NCI-H2081 treated with DMSO at 0.1 percent for 48 hours (cell line): ENCODE data around the gene KCNH4.
"Not testable (repeated sequence)": the region's sequence is repeated elsewhere in the genome, so short reads cannot be mapped to it uniquely, and the experiment has no call there.

Source experiments
- DNase-seq: peaks from one replicate; lab custom pipeline; 2025; lab: John Stamatoyannopoulos, UW

KCNH4 gene

DNA sequence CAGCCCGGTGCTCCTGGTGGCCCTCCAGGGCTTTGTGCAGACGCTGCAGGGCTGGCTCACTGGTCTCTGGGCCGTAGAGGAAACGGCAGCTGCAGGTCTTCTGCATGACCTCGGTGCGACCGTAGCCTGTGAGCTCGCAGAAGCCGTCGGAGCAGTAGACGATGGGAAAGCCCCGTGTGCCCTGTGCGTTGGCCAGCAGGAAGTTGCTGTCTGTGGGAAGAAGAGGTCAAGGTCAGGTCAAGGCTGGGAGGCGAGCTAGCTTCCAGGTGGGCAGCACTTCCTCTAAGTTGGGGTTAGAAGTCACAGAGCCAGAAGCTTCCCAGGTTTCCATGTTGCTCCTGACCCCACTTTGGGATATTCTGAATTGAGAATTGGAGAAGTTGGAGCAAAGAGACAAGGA is 2.1 kb downstream of the KCNH4 start:
- DNase-seq, result no peak

DNA sequence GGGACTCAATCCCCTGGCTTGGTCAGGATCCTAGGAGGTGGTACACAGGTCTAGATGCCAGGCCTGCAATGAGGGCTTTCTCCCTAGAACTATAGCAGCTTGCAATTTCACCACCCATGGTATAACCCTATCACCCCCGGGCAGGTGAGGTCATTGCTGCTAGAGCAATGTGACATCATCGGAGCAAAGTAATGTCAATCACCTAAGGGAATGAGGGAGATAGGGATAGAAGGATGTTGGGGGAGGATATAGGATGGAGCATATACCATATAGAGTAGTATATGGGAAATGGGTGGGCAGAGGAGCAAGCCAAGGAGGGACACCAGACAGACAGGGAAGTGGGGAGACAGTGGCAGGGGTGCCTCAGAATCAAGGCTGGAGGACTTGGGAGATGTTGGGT is 3.3 kb downstream of the KCNH4 start:
- DNase-seq, result no peak

DNA sequence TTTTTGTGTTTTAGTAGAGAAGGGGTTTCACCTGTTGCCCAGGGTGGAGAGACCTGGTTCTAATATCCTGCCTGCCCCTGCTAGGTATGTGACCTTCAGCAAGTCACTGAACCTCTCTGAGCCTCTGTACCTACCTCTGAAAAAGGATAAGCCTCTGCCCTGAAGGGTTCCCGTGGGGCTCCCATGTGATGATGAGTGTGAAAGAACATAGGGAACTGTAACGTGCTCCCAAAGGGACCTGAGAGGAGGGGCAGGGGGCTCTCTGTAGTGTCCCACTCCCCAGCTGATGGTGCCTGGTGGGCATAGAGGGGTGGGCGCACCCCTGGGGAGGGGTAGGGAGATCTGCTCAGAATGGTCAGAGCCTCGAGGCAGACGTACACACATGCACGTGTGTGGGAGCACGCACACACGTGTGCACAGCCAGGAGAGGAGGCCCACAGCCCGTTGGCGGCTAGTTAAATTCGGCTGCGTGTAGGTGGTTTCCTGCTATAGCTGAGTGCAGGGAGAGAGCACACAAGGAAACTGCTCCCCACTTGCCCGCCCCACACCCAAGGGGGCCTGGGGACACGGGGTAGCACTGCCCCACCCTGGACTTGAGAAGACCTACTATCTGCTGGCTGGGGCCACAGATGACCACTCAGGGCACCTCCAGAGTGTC is 6.7 kb downstream of the KCNH4 start:
- no peak for DNase-seq

DNA sequence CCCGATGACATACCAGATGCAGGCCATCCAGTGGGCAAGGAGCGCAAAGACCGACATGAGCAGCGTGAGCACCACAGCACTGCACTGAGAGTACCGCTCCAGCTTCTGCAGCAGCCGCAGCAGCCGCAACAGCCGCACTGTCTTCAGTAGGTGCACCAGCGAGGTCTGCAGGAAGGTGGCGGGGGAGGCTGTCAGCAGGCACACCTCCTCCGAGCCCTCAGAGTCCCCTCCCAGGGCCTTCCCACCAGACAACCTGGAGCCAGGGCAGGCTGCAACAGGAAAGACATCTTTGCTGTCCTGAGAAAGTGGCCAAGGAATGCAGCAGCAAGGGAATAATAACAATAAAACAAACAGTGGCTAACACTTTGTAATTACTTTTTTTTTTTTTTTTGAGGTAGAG is 9.1 kb downstream of the KCNH4 start:
- DNase-seq, result no peak

DNA sequence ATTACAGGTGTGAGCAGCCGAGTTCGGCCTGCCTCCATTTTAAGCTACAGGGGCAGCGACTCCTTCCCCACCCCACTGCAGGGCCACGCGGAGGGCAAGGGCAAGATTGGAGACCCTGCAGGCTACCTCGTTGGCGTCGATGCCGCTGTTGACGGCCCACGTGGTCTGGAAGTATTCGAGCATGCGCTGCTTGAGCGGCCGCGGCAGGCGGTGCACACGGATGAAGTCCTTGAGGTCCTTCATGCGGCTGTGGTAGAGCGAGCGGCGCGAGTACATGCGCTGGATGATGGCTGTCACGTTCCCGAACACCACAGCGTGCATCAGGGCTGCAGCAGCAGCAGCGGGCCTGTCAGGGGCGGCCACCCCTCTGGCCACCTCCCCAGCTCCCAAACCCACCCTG is 11.6 kb downstream of the KCNH4 start:
- DNase-seq, result no peak

DNA sequence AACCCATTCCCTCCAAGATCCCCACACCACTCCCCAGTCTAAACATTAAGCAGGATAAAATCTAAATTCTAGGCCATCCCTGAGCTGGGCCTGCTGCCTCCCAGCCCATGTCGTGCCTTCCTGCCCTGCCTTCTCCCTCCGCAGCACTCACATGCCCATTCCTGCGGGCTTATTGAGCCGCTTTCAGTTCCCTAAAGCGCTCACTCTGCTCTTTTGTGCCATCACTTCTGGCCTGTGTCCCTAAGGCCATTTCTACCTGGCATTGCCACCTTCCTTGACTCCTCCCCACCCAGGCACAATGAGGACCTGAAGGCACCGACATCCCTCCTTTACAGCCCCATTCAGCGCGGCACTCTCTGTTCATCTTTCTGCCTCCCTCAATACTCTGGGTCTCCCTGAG is 13.1 kb downstream of the KCNH4 start:
- DNase-seq, result no peak

DNA sequence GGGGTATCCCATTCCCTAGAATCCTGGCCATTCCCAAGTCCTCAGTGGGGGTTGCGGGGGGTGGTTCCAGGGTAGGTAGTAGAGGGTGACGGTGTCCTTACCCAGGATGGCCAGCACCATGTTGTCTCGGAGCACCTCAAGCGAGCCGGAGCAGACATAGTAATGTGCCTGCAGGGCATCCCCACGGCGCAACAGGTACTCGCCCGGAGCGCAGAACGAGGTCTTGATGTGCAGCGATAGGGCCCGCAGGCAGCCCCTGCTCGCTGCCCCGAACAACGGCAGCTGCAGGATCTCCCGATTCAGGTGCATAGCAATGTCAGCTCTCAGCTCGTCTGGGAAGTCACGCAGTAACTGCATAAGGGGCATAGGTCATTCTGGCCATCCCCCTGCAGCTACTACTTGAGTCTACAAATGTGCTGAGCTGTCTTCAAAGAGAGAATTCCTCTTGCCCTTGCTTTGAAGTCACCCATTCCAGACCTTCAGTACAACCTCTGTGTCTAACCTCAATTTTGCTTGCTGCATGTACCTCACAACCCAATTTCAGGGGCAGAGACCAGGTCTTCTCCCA is 14.7 kb downstream of the KCNH4 start:
- no peak for DNase-seq

DNA sequence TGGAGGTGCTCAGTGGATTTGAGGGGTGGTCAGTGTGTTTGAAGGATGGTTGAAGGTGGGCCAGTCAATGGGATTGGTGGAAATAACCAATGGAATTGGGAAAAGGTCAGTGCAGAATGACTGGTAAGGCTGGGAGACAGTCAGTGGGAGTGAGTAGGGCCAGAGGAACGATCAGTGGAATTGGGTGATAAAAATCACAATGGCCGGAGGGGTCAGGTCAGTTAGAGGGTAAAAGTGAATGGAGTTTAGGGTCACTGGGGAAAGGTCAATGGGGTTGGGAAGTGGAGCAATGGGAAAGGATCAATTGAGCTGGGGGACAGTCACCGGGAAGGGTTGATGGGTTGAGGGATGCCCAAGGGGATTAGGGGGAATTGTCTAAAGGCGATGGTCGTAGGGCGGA is 15.2 kb downstream of the KCNH4 start:
- DNase-seq, result no peak

DNA sequence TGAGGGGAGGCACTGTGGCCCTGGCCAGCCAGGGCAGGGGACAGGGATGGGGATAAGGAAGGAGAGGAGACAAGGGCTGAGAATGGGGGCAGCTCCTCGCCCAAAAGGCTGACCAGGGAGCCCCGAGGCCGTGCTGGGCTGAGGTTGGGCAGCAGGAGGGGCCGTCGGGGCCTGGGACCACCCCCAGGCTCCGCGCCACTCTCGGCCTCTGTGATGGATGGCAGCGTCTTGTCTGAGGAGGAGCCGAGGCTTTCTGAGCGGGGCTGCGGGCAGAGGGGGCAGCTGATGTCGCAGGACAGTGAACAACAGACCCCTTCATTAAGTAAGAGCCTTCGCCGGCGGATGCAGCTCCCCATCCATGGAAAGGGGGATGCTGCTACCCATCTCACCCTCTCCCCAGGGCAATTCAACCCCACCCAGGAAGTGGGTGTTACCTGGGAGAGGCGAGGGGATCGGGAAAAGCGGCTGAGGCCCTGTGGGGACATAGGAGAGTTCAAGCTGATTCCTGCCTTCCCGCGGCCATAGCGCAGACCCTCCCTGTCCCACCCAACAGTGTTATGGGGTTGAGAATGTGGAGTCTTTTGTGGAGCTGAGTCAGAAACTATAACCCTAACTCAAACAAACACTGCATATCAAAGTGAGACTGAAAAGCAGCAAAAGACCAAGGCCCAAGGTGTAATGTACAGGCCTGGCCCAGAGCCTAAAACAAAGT is 17.1 kb downstream of the KCNH4 start:
- no peak for DNase-seq

DNA sequence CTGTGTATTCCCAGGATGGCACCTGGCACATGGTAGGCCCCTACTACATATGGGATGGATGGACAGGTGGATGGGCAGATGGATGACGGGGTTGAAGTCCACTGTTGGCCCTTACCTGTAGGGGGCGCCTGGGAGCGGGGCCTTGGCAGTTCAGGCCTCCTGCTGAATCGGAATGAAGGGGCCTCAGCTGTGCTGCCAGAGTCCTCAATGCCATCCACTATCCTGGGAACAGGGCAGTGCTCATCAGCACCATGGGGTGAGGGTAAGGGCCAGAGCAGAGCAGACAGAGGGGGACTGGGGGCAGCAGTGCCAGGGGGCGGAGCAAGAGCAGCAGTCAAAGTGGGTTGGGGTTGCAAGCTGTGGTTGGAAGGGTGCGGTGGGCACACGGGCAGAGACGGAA is 17.8 kb downstream of the KCNH4 start:
- DNase-seq, result no peak

DNA sequence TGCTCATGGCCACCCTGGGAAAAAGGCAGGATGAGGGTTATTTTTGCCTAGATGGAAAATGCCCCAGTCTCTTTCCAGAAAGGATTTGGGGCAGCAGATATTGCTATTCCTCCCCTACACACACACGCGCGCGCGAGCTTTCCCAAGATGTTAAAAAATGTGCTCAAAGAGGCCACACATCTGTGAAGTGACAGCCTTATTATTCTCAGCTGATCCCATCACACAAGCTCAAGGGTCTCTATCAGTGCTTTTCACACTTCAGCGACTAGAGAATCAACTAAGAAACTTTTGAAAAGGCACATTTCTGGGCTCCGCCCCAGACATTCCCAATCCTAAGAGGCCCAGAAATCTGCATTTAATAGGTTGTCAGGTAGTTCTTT is 20.4 kb downstream of the KCNH4 start:
- DNase-seq, result no peak

DNA sequence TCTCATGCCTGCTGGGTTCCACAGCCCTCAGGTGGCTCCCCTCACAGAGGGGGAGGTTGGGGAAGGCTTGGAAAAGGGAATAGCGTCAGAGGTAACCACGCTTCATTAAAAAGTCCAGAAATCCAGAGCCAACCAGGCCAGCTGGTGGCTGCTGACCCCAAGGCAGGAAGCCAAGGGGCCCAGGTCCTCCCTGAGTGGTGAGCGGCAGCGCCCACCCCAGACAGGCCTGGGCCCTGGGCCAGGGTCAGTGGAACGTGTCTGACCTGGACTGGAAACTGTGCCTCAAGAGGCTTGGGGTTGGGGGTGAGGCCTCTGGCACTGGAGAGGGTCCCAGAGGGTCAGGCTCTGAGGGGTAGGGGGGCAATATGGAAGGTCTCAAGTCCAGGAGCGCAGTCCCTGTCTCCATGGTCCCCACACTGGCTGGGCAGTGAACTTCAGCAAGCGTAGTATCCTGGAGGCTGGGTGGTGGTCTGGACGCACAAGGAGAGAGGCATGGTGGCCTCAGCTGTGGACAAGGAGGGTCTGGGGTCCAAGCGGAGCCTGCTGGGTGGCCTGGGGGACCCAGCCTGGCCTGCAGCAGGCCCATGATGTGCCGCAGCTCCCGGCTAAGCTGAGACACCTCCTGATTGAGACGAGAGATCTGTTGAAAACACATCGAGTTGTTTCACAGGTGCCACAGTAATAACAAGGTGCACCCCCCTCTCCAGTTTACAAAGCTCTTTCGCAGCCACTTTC is 21.0 kb downstream of the KCNH4 start:
- no peak for DNase-seq

DNA sequence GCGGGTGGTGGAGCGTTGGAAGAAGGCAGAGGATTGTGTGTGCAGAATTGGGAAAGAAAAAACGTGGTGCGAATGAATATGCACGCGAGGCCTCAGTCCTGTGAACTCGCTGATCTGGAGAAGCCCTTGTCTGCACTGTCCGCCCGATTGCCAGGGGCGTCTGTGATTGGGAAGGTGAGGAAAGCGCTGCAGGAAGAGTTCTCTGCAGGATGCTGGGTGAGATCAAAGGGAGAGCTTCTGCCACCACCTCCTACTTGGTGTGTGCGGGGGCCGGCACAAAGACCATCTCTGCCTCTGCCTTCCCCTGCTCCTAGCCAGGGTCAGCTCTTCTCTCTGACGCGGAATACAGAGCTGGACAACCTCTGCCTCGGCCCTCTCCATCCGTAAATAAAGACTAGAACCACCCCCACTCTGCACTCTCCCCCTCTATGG is 25.3 kb downstream of the KCNH4 start:
- DNase-seq, result no peak

DNA sequence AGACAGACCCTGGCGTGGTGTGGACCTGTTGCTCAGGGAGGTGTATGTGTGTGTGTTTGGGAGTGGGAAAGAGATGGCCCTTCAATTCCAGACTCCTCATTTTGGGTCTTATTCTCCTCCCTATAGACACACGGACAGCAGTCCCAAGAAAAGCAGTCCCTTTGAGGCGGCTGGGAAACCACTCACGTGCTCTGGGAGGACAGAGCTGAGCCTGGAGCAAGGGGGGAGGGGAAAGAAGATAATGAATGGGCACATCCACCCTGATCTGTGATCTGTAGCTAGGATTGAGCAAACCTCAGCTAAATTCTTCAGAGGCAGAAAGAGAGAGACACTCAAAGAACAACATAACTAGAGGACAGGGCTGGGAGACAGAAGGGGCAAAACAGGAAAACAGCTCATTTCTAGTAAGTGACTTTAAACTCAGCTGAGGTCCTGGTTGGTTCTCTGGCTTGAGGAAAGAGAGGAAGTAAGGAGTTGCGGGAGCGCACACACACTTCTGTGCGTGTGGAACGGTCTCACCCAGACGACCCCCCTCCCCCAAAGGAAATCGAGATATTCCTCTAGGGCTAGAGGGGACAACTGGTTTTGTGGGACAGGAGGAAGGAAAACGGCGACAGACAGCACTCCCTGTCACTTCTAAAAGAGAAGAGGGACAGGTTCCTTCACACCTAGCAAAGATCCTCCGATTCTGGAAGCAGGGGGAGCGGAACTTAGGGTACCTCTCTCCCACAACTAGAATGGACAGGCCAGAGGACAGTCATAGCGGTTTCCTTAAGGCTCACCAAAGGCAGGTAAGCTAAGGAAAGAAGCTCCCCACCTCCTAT is 26.8 kb downstream of the KCNH4 start:
- DNase-seq, result no peak

DNA sequence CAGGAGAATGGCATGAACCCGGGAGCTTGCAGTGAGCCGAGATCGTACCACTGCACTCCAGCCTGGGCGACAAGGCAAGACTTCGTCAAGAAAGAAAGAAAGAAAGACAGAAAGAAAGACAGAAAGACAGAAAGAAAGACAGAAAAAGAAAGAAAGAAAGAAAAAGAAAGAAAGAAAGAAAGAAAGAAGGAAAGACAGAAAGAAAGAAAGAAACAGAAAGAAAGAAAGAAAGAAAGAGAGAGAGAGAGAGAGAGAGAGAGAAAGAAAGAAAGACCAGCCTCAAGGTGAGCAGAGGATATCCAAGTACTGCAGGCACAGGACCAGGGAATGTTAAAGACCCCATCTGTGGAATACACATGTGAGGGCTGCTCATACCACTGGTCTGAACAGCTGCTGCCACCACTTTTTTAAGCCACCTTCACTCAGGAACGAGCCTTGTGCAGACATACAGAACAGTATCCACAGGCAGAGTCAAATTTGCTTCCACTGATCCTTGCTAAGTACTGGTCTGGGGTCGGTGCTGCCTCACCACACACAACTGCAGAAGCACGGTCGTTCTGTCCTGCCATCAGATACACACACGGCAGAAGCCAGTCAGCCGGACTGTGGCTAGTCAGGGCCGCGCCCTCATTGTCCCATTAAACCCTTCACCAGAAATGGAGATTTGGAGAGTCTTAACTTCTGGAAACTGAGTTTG is 33.9 kb downstream of the KCNH4 start:
- no peak for DNase-seq

DNA sequence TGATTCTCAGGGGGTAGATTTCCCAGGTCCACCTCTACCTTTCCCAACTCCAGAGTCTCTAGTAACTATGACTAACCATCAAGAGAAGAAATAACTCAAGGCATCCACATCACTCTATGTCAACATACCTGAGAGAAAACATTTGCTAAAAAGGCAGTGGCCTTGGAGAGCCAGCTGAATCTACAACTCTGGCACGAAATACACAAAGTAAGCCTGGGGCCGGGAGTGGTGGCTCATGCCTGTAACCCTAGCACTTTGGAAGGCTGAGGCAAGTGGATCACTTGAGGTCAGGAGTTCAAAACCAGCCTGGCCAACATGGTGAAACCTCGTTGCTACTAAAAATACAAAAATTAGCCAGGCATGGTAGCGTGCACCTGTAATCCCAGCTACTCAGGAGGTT is 37.8 kb downstream of the KCNH4 start:
- DNase-seq, result not testable (repeated sequence)

DNA sequence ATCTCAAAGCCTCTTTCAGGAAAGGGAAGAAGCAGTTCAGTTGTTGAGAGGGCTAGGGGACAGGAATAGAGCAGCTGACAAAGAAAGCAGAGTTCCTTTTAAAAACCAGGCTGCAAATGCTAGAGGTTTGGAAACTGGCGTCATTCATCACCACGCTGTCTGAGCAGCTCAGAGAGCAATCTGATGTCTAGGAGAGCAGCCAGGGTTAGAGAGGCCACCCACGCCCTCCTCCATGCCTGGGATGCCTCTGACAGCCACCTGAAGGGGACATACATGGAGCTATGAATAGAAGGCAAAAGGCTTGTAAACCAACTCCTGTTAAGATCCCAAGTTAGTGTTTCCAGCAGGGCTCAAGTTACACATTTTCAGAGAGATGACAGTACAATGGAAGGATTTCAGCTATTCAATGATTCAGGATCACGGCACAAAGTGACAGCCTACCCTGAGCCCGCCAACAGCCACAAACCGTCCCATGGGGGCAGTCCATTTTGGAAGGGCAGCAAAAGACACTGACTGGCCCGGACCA is 38.5 kb downstream of the KCNH4 start:
- DNase-seq, result no peak

DNA sequence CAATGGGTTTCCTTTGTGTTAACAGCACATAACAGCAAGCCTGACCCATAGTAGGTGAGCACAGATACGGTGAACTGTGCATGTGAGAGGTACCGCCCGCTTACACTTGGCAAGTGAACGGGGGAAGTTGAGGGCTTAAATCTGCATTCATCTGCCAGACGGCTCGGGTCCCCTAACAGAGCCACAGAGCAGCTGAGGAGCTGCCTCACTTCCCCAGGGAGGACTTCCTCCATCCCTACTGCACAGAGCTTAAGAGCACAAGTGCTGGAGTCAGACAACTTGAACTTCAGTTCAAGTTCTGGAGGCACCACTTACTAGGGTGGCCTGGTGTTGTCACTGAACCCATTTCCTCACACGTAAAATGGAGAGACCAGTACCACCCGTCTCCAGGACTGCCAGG is 39.6 kb downstream of the KCNH4 start:
- no peak for DNase-seq

DNA sequence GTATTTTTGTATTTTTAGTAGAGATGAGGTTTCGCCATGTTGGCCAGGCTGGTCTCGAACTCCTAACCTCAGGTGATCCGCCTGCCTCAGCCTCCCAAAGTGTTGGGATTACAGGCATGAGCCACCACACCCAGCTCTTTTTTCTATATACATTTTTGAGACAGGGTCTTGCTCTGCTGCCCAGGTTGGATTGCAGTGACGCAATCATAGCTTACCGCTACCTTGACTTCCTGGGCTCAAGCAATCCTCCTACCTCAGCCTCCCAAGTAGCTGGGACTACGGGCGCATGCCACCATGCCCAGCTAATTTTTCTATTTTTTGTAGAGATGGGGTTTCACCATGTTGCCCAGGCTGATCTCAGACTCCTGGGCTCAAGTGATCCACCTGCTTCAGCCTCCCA is 40.3 kb downstream of the KCNH4 start:
- DNase-seq, result not testable (repeated sequence)

DNA sequence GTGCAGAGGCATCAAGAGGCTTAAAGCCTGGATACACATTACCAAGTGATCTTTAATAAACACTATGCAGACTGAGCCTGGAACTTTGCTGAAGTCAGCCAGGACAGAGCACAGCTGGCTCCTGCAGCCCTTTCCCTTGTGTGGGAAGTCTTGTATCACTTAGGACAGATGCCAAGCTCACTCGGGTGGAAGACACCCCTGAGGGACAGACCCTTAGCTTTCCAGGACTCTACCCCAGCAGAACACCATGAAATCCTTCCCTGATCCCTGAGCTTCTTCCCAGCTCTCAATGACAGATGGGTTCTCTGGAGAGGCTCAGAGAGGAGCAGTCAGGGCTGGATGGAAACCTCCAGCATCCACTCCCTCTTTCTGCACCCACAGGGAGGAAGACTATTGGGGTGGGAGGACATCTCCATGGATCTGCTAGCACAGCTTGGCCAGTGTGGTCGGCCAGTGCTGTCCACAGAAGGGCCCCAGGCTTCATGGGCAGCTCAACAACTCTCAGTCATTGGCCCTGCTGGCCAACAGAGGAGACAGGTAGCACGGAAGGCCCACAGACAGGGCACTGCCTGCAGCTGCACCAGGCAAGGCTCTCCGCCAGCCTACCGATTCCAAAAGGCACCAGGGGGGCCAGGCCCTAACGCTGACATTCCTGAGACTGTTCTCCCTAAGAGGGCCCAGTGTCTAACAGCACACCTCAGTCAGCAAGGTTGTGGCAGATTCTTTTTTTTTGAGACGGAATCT is 42.0 kb downstream of the KCNH4 start:
- no peak for DNase-seq

DNA sequence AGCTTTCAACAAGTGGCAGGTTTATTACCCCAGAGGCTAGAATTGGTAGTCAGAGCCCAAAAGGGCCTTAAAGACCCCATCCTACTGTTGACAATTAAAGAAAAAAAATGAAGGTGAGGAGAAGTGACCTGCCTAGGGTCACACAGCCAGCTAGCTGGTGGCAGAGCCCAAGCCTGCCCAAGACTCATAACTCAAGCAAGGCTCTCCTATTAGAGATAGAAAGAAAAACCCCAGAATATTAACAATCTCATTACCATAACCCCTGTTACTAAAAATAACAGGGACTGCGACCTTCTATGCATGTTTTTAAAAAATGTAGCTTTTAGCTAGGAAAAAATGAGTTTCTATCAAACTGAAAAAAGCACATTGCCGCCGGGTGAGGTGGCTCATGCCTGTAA is 44.3 kb downstream of the KCNH4 start:
- DNase-seq, result no peak
